ENCODE data around the gene TMBIM4.

- TF ChIP-seq, protein P1, sequence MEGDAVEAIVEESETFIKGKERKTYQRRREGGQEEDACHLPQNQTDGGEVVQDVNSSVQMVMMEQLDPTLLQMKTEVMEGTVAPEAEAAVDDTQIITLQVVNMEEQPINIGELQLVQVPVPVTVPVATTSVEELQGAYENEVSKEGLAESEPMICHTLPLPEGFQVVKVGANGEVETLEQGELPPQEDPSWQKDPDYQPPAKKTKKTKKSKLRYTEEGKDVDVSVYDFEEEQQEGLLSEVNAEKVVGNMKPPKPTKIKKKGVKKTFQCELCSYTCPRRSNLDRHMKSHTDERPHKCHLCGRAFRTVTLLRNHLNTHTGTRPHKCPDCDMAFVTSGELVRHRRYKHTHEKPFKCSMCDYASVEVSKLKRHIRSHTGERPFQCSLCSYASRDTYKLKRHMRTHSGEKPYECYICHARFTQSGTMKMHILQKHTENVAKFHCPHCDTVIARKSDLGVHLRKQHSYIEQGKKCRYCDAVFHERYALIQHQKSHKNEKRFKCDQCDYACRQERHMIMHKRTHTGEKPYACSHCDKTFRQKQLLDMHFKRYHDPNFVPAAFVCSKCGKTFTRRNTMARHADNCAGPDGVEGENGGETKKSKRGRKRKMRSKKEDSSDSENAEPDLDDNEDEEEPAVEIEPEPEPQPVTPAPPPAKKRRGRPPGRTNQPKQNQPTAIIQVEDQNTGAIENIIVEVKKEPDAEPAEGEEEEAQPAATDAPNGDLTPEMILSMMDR (IDR thresholded peaks at IDR 0.05), result no peak
- TF ChIP-seq POLR2A (IDR thresholded peaks at IDR 0.05), result no peak
Measured at GRCh38 chr12:66132408-66132807, 37.4 kb downstream of the TMBIM4 start.

All from thyroid gland (tissue), 4 donors.